HG02840 (cell line): Measurements from ENCODE around the gene PTMS.

Source experiments
- ATAC-seq: cut with Tn5 transposase; IDR thresholded peaks from one replicate; pipeline ENCODE4 v1.9.1; 2021; ENCODE audit warnings: mild to moderate bottlenecking, moderate library complexity, moderate number of reproducible peaks; ENCODE audit not compliant: unreplicated experiment, low FRiP score

Gene PTMS

GRCh38 chr12:6770600-6770999, 4.4 kb downstream of the PTMS start:
- no peak for ATAC-seq

DNA sequence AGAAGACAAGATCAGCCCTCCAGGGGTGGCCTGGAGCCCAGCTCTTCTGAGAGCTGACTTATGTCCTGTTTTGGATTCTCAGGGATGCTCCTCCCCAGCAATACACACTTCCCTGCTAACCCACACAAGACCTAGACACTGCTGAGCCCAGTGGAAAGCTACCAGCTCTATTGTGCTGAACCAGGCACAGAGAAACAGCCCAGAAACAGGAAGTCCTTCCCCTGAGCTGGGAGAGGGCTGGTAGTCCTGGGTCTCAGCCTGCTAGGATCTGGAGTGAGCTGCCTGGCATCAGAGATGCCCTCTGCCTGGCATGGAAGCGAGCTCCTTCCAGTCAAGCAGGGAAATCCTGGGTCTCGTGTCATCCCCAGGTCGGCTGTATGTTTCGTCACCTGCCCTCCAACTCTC, 4.9 kb downstream of the PTMS start:
- ATAC-seq: no peak

GRCh38 chr12:6771509-6772330, 5.6 kb downstream of the PTMS start:
- no peak for ATAC-seq

DNA sequence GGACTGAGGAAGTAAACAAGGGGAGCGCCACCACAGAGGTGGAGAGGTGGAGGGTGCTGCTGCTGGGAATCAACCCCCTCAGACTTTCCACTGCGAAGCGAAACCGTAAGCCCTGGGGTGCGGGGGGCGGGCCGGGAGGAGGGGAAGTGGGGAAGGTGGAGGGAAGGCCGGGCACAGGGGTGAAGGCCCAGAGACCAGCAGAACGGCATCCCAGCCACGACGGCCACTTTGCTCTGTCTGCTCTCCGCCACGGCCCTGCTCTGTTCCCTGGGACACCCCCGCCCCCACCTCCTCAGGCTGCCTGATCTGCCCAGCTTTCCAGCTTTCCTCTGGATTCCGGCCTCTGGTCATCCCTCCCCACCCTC, 6.2 kb downstream of the PTMS start, which contains the start of gene LAG3:
Gene LAG3 (plus strand): TSS at position 190 of the 365 bp plus-strand sequence. CDS start 333 bp downstream, outside the sequence.
- ATAC-seq: no peak

DNA sequence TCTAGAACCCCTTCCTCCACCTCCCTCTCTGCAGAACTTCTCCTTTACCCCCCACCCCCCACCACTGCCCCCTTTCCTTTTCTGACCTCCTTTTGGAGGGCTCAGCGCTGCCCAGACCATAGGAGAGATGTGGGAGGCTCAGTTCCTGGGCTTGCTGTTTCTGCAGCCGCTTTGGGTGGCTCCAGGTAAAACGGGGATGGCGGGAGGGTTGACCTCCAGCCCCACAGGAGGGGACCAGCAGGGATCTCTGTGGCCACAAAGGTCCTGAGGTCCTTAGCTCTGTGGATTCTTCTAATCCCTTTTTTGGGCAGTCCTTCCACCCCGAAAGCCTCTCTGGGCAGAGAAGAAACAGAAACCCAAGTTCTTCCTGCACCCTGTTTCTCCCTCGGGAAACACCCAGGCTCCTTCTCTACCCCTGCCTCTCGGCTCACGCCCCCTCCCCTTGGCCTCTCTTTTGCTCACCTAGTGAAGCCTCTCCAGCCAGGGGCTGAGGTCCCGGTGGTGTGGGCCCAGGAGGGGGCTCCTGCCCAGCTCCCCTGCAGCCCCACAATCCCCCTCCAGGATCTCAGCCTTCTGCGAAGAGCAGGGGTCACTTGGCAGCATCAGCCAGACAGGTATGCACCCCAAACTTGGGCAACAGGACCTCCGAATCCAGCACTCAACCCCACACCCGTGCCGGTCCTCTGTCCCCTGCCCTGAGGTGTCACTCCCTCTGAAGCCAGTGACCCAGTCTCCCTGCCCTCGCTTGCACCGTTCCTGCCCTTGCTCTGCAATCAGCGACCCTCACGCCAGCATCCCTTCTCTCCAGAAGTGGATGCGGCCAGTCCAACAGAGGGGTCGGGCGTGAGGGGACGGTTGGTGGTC, 6.8 kb downstream of the PTMS start:
- no peak for ATAC-seq

- ATAC-seq: no peak
Measured at GRCh38 chr12:6773590-6774351, 7.6 kb downstream of the PTMS start.

GRCh38 chr12:6774499-6775062, 8.4 kb downstream of the PTMS start:
- ATAC-seq: no peak

GRCh38 chr12:6775185-6776174, 9.3 kb downstream of the PTMS start:
- no peak for ATAC-seq

DNA sequence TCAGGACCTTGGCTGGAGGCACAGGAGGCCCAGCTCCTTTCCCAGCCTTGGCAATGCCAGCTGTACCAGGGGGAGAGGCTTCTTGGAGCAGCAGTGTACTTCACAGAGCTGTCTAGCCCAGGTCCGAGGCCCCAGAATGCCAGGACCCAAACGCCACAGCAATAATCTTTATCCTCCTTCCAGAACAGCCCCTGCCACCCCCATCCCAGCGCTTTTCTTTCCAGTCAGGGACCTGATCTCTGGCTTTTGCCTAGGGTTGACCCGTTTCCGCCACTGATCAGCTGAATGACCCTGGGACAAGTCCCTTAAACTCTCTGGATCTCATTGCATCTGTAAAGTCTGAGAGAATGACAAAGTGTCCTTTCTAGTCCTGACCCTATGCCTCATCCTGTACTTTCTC, 11.2 kb downstream of the PTMS start:
- no peak for ATAC-seq

- ATAC-seq: no peak
Measured at GRCh38 chr12:6778217-6778573, 12.0 kb downstream of the PTMS start.

- ATAC-seq: no peak
Measured at GRCh38 chr12:6778574-6779550, 12.7 kb downstream of the PTMS start.

DNA sequence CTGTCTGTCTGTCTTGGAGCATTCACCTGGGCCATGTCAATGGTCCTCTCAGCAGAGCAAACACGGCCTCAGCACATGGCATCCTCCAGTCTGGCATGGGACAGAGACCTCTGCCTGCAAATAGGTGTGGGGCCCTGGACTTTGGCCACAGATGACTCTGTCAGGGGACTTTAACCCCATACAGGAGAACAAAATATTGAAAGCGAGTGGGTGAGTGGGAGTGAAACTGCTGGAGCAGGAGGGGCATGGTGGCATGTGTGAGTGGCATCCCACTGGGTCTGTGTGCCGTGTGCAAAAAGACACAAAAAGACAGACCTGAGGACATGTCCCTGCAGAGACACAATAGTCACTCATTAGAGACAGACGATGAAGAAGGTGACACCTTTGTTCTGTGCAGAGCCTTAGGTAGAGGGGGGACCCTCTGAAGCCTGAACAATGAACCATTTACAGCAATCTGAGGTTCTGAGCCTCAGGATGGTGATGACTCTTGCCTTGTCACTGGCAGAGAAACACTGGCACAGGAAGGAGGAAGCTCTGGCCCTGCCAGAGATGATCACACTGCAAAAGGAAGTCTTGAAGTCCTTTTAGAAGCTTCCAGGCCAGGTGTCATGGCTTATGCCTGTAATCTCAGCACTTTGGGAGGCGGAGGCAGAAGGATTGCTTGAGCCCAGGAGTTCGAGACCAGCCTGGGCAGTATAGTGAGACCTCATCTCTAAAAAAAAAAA, 13.7 kb downstream of the PTMS start:
- ATAC-seq: no peak

GRCh38 chr12:6780573-6780972, 14.4 kb downstream of the PTMS start:
- no peak for ATAC-seq

DNA sequence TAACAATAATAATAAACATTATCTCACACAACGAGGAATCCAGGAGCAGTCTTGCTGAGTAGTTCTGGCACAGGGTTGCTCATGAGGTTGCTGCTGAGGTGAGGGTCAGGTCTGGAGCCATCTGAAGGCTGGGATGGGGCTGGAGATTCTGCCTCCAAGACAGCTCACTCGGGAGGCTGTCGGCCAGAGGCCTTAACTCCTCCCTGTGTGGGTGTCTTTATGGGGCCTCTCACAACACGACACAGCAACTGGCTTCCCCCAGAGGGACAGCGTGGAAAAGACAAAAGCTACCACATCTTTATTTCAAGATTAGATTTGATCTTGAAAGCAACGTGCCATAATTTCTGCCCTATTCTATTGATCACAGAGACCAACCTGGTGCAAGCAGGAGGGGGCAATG, 16.0 kb downstream of the PTMS start:
- no peak for ATAC-seq

- no peak for ATAC-seq
Measured at GRCh38 chr12:6782850-6783566, 16.8 kb downstream of the PTMS start.

DNA sequence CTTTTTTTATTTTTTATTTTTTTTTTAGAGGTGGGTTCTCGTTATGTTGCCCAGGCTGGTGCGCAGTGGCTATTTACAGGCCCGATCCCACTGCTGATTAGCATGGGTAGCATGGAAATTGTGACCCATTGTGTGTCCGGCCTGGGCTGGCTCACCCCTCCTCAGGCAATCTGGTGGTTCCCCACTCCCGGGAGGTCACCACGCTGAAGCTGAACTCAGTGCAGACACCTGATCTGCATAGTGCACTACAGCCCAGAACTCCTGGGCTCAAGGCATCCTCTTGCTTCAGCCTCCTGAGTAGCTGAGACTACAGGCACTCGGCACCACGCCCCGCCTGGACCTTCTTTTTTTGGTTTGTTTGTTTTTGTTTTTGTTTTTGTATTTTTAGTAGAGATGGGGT, 17.7 kb downstream of the PTMS start:
- no peak for ATAC-seq

DNA sequence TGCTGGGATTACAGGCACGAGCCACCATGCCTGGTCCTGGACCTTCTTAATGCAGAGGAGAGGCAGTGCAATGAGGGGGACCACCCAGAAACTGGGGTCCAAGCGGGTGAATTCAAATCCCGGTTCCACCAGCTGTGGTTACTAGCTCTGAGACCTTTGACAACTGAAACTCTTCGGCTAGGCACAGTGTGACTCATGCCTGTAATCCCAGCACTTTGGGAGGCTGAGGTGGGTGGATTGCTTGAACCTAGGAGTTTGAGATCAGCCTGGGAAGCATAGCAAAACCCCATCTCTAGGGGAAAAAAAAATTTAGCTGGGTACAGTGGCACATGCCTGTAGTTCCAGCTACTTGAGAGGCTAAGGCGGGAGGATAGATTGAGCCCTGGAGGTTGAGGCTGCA, 18.1 kb downstream of the PTMS start:
- ATAC-seq: no peak
